ENCODE data around the gene SRGAP3.

Gene SRGAP3

DNA sequence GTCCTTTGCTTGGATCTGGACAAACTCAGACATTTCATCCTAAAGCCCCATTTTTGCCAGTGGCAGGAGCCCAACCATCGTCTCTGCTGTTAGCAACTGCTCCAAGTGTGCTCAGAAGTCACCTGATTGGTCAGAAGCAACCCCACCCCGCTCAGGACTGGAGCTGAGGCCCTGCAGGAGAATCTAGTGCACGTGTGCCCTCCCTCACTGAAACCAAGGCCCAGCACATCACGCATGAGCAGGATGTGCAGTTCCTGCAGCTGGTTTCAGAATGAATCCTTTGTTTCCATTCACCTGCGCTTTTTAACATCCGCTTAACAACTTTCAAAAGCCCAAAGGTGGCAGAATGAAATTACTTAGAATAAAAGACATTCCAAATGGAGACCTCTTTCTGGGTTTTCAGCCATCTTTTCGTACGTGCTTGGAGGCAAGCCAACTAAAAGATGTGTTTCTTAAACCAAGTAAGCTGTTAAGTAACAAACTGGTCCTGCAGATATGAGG, 81.2 kb downstream of the SRGAP3 start:
- Histone ChIP-seq H3K9ac (ENCODE audit: low read length) (peak overlapping the region; percentile 26; the same call in 1 of the 2 replicates), H4K20me1 (ENCODE audit: insufficient read depth, low read length) (no peaks in the 10 kb centered on the region), H3K4me1 (ENCODE audit: low read length) (peaks cover 34% of the 10 kb centered on the region), H3K27me3 (ENCODE audit: low read depth, low read length) (no peaks in the 10 kb centered on the region), H3K4me2 (ENCODE audit: low read length) (peak overlapping the region; percentile 89), H3K79me2 (ENCODE audit: low read length) (no peaks in the 10 kb centered on the region), H3K4me3 (ENCODE audit: low read length) (peak overlapping the region; percentile 49), H3K27ac (ENCODE audit: low read length) (peak overlapping the region; percentile 68), H3K36me3 (replicated peaks; ENCODE audit: low read depth, low read length) (no peaks in the 10 kb centered on the region), H3K9me3 (ENCODE audit: insufficient read depth, low read length) (no peaks in the 10 kb centered on the region), H2AFZ (ENCODE audit: low read depth, low read length) (peak overlapping the region; percentile 16; the same call in 1 of the 2 replicates)
- no peak for TF ChIP-seq EZH2phosphoT487 (IDR thresholded peaks at IDR 0.05; ENCODE audit: low read depth)
- TF ChIP-seq, protein P1, sequence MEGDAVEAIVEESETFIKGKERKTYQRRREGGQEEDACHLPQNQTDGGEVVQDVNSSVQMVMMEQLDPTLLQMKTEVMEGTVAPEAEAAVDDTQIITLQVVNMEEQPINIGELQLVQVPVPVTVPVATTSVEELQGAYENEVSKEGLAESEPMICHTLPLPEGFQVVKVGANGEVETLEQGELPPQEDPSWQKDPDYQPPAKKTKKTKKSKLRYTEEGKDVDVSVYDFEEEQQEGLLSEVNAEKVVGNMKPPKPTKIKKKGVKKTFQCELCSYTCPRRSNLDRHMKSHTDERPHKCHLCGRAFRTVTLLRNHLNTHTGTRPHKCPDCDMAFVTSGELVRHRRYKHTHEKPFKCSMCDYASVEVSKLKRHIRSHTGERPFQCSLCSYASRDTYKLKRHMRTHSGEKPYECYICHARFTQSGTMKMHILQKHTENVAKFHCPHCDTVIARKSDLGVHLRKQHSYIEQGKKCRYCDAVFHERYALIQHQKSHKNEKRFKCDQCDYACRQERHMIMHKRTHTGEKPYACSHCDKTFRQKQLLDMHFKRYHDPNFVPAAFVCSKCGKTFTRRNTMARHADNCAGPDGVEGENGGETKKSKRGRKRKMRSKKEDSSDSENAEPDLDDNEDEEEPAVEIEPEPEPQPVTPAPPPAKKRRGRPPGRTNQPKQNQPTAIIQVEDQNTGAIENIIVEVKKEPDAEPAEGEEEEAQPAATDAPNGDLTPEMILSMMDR (IDR thresholded peaks at IDR 0.05; ENCODE audit: low read depth, low read length), result no peak; the same call in 1 of the 2 replicates

DNA sequence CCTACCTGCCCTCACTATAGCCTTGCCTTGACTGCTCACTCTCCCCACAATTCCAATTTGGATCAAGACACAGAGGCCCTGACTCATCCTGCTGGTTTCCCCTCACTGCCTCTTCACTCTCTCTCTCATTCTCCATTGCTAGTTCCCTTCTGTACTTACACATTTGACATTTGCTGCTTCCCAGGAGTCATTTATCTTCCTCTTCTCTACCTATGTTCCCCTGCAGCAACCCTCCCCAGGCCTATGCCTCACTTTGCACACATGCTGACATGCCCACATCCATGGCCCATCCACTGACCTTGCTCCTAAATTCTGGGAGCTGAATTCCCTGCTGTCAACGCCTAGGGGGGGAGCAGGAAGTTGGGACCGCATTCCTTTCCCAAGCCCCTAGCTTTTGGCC, 82.2 kb downstream of the SRGAP3 start:
- H3K79me2 ChIP-seq (ENCODE audit: low read length), result no peaks in the 10 kb centered on the region
- H3K4me2 ChIP-seq (ENCODE audit: low read length), result no peak overlapping the region; the same call in 1 of the 2 replicates
- H4K20me1 ChIP-seq (ENCODE audit: insufficient read depth, low read length), result no peaks in the 10 kb centered on the region
- H3K4me1 ChIP-seq (ENCODE audit: low read length), result peaks cover 34% of the 10 kb centered on the region
- no peak overlapping the region for H3K4me3 ChIP-seq (ENCODE audit: low read length)
- no peaks in the 10 kb centered on the region for H3K27me3 ChIP-seq (ENCODE audit: low read depth, low read length)
- no peaks in the 10 kb centered on the region for H3K36me3 ChIP-seq (replicated peaks; ENCODE audit: low read depth, low read length)
- no peak overlapping the region for H3K27ac ChIP-seq (ENCODE audit: low read length)
- H3K9me3 ChIP-seq (ENCODE audit: insufficient read depth, low read length), result no peaks in the 10 kb centered on the region
- H2AFZ ChIP-seq (ENCODE audit: low read depth, low read length), result no peak overlapping the region
- no peak overlapping the region for H3K9ac ChIP-seq (ENCODE audit: low read length)
- TF ChIP-seq, protein P1 (IDR thresholded peaks at IDR 0.05; ENCODE audit: low read depth, low read length), result no peak
- no peak for TF ChIP-seq EZH2phosphoT487 (IDR thresholded peaks at IDR 0.05; ENCODE audit: low read depth)

DNA sequence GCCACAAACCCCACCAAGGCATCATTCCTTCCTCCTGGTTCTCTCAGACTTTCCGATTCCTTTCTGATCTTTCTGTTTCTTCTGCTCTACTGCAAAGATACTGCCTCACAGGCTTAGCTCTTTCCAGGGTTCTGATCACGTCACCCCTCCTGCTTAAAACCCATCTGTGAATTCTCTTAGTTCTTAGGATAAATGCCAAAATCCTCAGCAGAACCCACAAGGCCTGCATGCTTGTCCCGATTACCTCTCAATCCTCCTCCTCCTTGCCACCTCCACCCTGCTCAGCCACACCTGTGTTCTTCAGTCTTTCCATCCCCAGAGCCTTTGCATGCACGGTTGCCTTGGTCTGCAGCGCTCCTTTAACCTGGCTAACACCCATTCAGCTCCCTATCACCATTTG, 84.0 kb downstream of the SRGAP3 start:
- no peak overlapping the region for H3K27ac ChIP-seq (ENCODE audit: low read length)
- no peak overlapping the region for H2AFZ ChIP-seq (ENCODE audit: low read depth, low read length)
- peaks cover 39% of the 10 kb centered on the region for H3K4me1 ChIP-seq (ENCODE audit: low read length)
- H3K4me2 ChIP-seq (ENCODE audit: low read length), result no peak overlapping the region
- no peaks in the 10 kb centered on the region for H3K9me3 ChIP-seq (ENCODE audit: insufficient read depth, low read length)
- H3K4me3 ChIP-seq (ENCODE audit: low read length), result no peak overlapping the region
- no peaks in the 10 kb centered on the region for H3K79me2 ChIP-seq (ENCODE audit: low read length)
- H3K36me3 ChIP-seq (replicated peaks; ENCODE audit: low read depth, low read length), result no peaks in the 10 kb centered on the region
- no peaks in the 10 kb centered on the region for H3K27me3 ChIP-seq (ENCODE audit: low read depth, low read length)
- no peak for TF ChIP-seq EZH2phosphoT487 (IDR thresholded peaks at IDR 0.05; ENCODE audit: low read depth)
- TF ChIP-seq, protein P1 (IDR thresholded peaks at IDR 0.05; ENCODE audit: low read depth, low read length), result no peak
- H4K20me1 ChIP-seq (ENCODE audit: insufficient read depth, low read length), result no peaks in the 10 kb centered on the region
- H3K9ac ChIP-seq (ENCODE audit: low read length), result no peak overlapping the region

DNA sequence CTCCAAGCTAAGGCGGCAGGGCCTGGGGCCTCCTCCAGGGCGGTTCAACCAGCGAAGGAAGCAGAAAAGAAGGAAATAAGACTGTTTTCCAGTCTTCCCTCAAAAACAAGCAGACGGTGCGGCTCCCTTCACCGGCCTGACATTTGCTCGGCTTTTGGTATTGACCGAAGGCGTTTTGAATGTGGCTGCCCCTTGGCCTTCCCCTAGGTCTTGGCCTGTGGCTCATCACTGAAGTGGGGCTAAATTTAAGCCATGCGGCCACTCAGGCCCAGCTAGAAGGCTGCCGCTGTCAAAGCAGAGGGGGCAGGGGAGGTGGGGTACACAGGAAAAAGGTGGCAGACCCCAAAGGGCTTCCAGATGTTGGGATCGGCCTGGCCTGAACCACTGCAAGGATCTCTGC, 86.2 kb downstream of the SRGAP3 start:
- no peak overlapping the region for H2AFZ ChIP-seq (ENCODE audit: low read depth, low read length)
- TF ChIP-seq EZH2phosphoT487 (IDR thresholded peaks at IDR 0.05; ENCODE audit: low read depth), result no peak
- TF ChIP-seq, protein P1 (IDR thresholded peaks at IDR 0.05; ENCODE audit: low read depth, low read length), result no peak
- H3K36me3 ChIP-seq (replicated peaks; ENCODE audit: low read depth, low read length), result no peaks in the 10 kb centered on the region
- H3K9ac ChIP-seq (ENCODE audit: low read length), result no peak overlapping the region
- no peak overlapping the region for H3K4me3 ChIP-seq (ENCODE audit: low read length)
- H4K20me1 ChIP-seq (ENCODE audit: insufficient read depth, low read length), result no peaks in the 10 kb centered on the region
- H3K9me3 ChIP-seq (ENCODE audit: insufficient read depth, low read length), result no peaks in the 10 kb centered on the region
- peaks cover 20% of the 10 kb centered on the region for H3K4me1 ChIP-seq (ENCODE audit: low read length)
- no peaks in the 10 kb centered on the region for H3K79me2 ChIP-seq (ENCODE audit: low read length)
- H3K4me2 ChIP-seq (ENCODE audit: low read length), result no peak overlapping the region
- H3K27ac ChIP-seq (ENCODE audit: low read length), result no peak overlapping the region
- no peaks in the 10 kb centered on the region for H3K27me3 ChIP-seq (ENCODE audit: low read depth, low read length)

All from OCI-LY3 (cell line).